HCEC 1CT (cell line): Measurements from ENCODE around the gene RASGRP4.
"Not testable (repeated sequence)": the region's sequence is repeated elsewhere in the genome, so short reads cannot be mapped to it uniquely, and the experiment has no call there.

Experiments used
- DNase-seq: peaks from one replicate; pipeline ENCODE4 v3.0.0-alpha.2; 2017

The RASGRP4 gene

GRCh38 chr19:38445362-38445761 is 19.3 kb upstream of the RASGRP4 start:
- no peak for DNase-seq

GRCh38 chr19:38444026-38444425 is 18.0 kb upstream of the RASGRP4 start:
- DNase-seq = no peak

DNA sequence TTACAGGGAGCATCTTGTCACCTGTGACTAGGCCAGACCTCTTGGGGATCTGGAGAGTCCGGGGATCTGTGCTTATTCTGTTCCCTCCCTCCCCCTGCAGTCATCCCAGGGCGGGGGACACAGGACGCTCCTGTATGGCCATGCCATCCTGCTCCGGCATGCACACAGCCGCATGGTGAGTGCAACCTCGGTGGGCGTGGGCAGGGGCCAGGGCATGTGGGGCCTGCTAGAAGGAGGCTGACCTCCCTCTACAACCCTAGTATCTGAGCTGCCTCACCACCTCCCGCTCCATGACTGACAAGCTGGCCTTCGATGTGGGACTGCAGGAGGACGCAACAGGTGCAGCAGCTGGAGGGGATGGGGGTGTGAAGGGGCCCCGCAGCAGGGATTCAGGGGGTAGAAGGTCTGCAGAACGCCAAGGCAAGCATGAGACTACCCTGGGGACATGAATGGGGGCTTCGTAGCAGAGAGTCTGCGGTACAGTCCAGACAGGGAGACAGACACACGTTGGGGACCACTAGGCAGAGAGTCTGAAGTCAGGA is 17.5 kb upstream of the RASGRP4 start:
- no peak for DNase-seq

- DNase-seq = no peak
Observed at GRCh38 chr19:38442736-38443135, 16.7 kb upstream of the RASGRP4 start.

GRCh38 chr19:38441657-38442348 is 15.8 kb upstream of the RASGRP4 start:
- DNase-seq = no peak

GRCh38 chr19:38440592-38440991 is 14.6 kb upstream of the RASGRP4 start:
- DNase-seq = no peak

GRCh38 chr19:38437917-38438316 is 11.9 kb upstream of the RASGRP4 start:
- DNase-seq = no peak

- no peak for DNase-seq
Observed at GRCh38 chr19:38437295-38437694, 11.3 kb upstream of the RASGRP4 start.

DNA sequence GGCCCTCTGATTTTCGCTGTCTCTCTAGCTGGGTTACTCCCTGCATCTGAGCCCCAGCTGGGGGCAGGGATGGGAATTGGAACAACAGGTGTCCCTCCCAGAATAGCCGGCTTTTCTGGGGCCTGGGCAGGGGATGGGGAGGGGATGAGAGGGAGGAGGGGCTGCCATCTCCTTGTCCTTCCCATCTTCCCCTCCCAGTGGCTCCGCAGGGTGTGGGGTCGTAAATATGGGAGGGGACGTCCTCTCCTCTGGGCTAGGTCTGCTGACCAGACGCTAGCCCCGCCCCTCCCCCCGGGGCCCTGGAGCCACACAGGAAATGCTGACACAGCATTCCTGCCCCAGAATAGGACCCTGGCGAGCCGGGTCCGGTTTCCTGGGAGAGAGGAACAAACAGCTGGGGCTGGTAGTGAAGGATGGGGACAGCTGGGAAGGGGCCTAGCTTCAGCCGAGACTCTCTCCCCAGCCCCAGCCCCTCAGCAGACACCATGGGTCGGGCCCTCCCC is 8.6 kb upstream of the RASGRP4 start:
- DNase-seq = no peak

- peak; percentile 15 for DNase-seq
Observed at GRCh38 chr19:38433268-38433733, 7.3 kb upstream of the RASGRP4 start, which contains the start of gene RYR1. TSS of gene RYR1 (plus strand) at chr19:38433691. CDS start at chr19:38433830, 139 bp downstream.

DNA sequence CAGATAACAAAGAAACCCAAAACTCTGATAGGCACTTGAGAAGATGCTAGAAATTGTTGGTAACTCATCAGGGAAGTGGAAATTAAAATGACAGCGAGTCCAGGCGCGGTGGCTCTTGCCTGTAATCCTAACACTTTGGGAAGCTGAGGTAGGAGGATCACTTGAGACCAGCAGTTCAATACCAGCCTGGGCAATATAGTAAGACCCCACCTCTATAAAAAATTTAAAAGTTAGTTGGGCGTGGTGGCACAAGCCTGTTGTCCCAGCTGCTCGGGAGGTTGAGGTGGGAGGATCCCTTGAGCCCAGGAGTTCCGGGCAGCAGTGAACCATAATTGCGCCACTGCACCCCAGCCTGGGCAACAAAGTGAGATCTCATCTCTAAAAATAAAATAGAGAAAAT is 4.9 kb upstream of the RASGRP4 start:
- no peak for DNase-seq

- DNase-seq = no peak
Observed at GRCh38 chr19:38429811-38430156, 3.8 kb upstream of the RASGRP4 start.

GRCh38 chr19:38429055-38429810 is 3.2 kb upstream of the RASGRP4 start:
- no peak for DNase-seq

DNA sequence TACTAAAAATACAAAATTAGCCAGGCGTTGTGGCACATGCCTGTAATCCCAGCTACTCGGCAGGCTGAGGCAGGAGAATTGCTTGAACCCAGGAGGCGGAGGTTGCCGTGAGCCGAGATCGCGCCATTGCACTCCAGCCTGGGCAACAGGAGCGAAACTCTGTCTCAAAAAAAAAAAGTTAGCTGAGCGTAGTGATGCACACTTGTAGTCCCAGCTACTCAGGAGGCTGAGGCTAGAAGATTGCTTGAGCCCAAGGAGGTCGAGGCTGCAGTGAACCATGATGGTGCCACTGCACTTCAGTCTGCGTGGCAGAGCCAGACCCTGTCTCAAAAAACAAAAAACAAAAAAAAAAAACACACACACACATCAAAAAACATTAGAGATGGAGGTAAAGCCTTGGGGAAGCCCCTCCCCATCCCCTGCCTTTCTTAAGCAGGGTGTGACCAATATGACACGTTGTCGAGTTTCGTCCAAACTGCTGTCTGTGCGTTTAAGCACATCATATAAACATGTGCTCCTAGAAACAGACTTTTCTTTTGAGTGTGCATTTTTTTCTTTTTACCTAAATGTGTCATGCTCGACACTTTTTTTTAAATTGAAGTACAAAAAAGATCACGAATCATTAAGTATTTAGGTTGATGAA is 1.1 kb upstream of the RASGRP4 start:
- DNase-seq = not testable (repeated sequence)

- DNase-seq = no peak
Observed at GRCh38 chr19:38425222-38425809, 703 bp downstream of the RASGRP4 start.

GRCh38 chr19:38424272-38424671 is 1.7 kb downstream of the RASGRP4 start:
- no peak for DNase-seq

GRCh38 chr19:38422438-38422837 is 3.6 kb downstream of the RASGRP4 start:
- DNase-seq = no peak

DNA sequence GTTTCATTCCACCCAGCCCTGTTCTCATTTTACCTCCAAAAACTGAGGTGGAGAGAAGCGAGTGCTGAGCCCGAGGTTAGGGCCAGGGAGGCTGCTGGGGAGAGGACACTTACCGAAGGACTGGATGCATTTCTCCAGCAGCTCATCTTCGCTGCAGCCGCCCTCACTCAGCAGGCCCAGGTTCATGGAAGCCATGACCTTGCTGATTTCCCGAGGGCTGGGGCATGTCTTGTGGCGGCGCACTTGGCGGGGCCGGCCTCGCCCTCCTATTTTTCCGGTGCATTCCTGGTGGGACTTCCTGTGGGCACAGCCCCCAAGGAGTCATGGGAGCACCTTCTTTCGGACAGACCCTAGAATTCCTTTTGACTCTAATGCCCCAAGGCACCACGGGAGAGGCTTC is 4.2 kb downstream of the RASGRP4 start:
- no peak for DNase-seq

DNA sequence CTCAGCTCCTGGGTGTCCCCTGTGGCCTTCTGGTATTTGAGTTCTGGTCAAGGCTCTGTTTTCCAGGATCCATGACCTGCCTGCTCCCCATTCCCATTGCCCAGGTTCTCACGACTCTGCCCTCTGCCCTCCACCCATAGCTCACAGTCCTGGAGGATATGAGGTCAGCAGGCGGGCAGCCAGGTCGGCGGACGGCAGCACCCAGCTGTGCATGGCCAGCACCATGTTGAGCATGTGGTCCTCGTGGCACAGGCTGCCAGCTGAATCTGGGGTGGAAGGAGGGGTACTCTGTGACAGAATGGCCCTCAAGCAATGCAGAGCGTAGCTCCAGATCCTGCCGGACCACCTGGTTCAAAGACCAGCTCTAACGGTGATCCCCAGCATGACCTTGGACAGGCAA is 5.1 kb downstream of the RASGRP4 start:
- DNase-seq = no peak

GRCh38 chr19:38417544-38418506 is 8.2 kb downstream of the RASGRP4 start:
- DNase-seq = no peak

DNA sequence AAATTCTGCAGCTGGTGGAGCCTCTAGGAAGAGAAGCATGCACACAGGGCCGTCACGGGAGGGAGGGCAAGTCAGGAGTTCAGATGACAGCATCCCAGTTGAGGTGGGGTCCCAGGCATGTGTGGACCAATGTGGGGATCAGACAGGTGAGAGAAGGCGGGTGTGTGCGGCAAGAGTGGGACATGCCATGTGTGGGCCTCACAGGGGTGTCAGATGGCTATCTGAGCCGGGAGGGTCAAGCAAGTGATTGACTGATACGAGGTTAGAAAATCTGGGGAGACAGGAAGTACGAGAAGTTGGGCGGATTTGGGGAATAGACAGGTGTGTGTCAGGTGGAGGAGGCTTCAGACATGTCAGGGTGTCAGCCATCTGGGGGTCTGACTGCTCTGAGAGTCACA is 8.9 kb downstream of the RASGRP4 start:
- DNase-seq = no peak

- no peak for DNase-seq
Observed at GRCh38 chr19:38413416-38413815, 12.6 kb downstream of the RASGRP4 start.
